DND-41 (cell line): Measurements from ENCODE around the gene LHFPL2.

Experiments used
- CTCF ChIP-seq: IDR thresholded peaks from 2 replicates; pipeline ENCODE4 v1.5.1; 2012; ENCODE audit warnings: borderline replicate concordance, low read length, moderate library complexity, mild to moderate bottlenecking; ENCODE audit not compliant: poor library complexity, severe bottlenecking; ENCODE audit errors: extremely low read depth
- EZH2 ChIP-seq: IDR thresholded peaks from 3 replicates; pipeline ENCODE4 v1.6.1; 2012; ENCODE audit warnings: borderline replicate concordance, low read depth, mild to moderate bottlenecking, moderate library complexity, low read length, inconsistent platforms; ENCODE audit not compliant: severe bottlenecking

DNA sequence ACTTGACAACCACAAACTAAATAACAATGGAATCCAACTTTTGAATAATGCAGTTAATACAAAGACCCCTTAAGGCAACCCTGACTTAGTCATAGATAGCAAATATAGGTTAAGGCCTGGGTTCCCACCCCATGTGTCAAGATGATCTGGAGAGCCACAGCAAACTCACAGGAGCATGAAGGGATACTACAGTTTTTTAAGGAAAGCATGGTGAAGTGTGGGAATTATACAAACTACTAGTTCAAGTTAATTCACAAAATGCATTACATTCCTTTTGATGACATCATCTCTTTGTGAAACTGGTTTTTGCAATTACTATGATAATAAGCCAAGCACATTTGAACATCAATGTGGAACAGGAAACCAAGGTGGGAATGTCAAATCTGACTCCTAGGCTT is 50.6 kb downstream of the LHFPL2 start:
- TF ChIP-seq CTCF (no peak), EZH2 (no peak)
